Fibroblast of skin of back (primary cell): Measurements from ENCODE around the gene ZBTB26. TPM values are rescaled to one million over a fixed set of nuclear protein-coding genes. Genes with fewer than 3 reads are reported as not detected.

ENCODE experiments used
- DNase-seq: peaks from one replicate; pipeline ENCODE4 v3.0.0-alpha.2; 2013
- polyA plus RNA-seq, 2 experiments: library from polyadenylated mRNA; unstranded; fragments of 120-200 nt; gene quantifications; one replicate each; pipeline ENCODE4 v1.2.1, GENCODE V29; 2013; ENCODE audit not compliant: insufficient read length in 2 of 2

The ZBTB26 gene, protein sequence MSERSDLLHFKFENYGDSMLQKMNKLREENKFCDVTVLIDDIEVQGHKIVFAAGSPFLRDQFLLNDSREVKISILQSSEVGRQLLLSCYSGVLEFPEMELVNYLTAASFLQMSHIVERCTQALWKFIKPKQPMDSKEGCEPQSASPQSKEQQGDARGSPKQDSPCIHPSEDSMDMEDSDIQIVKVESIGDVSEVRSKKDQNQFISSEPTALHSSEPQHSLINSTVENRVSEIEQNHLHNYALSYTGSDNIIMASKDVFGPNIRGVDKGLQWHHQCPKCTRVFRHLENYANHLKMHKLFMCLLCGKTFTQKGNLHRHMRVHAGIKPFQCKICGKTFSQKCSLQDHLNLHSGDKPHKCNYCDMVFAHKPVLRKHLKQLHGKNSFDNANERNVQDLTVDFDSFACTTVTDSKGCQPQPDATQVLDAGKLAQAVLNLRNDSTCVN
- 4.5 TPM for polyA plus RNA-seq (2013, experiment 1 of 2; ENCODE audit: insufficient read length)
- 5.4 TPM for polyA plus RNA-seq (2013, experiment 2 of 2; ENCODE audit: insufficient read length)

DNA sequence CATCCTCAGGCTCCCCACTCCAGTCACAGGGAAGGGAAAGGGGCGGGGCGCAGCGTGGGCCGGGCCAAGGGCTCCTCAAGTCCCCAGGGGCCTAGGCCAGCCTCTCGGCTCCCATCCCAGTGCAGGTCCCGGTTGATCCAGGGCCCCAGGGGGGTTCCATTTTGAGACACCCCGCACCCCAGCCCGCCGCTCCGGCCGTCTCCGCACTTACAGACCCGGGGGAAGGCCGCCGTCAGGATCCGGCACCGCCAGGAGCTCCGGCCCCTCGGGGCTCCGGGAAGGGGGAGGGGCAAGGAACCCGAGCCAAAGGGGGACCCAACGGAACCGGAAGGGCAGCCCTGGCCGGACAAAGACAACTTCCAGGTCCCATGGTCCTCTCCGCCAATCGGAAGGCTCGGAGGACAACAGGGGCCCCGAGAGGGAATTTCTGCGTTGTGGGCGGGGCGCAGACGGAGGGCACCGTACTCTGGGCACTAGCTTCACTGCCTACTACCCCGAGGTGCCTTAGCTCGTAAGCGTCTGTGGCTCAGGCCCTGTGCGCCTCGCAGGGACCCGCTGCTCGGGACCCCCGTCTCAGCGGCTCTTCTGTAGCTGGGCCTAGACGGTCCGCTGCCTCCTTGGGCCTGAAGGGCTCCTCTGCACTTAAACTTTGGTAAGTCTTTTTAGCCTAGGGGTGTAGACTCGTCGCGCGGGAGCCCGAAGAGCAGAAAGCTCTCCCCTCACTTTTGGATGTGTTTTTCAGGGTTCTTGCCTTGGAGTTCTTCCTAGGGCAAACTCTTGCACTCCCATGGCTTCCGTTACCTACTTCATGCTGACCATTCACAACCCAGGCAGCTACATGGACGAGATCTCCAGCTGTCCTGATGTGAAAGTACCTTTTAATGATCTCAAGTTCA lies at the start of gene ZBTB26:
Gene ZBTB26, minus strand, starts transcription at position 287 of the 896 bp plus-strand sequence. CDS start 11,578 bp downstream, outside the sequence.
- DNase-seq: peak; percentile 96

DNA sequence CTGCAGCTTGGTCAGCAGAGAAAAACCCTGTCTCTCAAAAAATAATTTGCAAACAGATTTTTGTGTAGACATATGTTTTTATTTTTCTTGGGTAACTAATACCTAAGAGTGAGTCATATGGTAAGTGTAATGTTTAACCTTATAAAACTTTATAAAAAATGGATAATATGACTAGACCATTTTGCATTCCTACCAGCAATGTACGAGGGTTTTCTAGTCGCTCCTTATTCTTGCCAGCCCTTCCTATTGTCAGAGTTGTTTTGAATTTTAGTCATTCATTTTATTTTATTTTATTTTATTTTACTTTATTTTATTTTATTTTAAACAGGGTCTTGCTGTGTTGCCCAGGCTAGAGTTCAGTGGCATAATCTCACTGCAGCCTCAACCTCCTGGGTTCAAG lies 47.3 kb upstream of the ZBTB26 start:
- DNase-seq: no peak

DNA sequence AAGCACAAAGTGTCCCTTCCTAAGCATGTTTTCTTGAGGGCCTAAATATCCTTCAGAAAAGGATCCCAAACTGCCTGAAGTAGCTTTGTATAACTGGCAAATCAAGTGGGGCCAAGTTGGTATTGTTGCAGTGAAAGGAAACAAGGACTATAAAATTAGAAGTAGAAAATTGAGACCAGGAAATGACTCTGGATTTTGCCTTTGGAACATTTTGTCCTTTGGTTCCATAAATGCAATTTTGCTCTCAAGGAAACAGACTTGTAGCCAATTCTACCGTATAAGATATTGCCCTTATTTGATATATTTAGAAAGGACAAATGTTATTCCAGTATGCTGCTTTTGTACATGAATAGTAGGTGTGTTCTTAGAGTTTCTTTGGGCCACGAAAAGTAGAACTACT lies 43.9 kb upstream of the ZBTB26 start:
- DNase-seq: no peak

DNA sequence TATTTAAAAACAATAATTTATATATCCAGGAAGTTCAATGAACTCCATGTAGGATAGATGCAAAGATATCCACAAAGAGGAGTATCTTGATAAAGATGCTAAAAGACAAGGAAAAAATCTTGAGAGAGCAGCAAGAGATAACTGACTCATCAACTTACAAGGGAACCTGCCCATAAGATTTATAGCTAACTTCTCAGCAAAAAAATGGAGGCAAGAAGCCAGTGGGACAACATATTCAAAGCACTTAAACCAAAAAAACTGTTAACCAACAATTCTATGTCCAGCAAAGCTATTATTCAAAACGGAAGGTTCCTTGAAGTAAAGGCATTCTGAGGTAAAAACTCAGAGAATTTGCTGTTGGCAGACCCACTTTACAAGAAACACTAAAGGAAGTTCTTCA lies 29.8 kb upstream of the ZBTB26 start:
- no peak for DNase-seq

DNA sequence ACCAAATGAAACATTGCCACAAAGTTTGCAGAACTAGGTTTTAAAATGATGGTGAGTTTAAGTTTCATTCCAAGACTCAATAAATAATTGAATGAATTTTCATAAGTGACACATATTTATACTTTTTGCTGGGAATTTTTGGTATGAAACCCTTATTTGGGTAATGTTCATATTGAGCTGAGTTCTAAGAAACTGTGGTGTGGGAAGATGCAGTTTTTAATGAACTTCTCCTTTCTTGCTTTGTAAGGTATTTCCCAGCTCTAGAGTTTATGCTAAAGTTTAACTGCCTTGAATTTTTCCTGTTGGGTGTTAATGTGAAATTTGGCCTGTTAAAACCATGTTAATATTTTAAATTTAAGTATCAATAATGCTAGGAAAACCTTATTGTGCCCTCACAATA lies 24.6 kb upstream of the ZBTB26 start:
- DNase-seq: no peak

DNA sequence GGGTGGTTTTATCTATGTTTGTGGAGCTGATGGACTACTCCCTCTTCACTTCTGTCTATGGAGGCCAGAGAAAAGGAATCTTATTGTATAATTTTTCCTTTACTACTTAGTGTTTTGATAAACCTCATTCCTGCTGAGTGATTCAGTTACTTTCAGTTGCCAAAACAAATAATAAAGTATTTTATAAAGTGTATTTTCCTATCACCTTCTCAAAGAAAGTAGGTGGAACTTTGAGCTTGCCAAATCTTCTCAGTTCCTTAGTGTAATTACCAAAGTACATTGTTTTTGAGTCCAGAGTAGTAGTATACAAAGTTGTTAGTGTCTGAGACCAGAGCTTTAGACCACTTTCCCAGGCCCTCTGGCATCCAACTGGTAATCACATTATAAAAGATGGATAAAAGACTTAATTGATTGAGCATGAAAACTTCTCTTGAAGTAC lies 23.0 kb upstream of the ZBTB26 start:
- DNase-seq: peak; percentile 55

DNA sequence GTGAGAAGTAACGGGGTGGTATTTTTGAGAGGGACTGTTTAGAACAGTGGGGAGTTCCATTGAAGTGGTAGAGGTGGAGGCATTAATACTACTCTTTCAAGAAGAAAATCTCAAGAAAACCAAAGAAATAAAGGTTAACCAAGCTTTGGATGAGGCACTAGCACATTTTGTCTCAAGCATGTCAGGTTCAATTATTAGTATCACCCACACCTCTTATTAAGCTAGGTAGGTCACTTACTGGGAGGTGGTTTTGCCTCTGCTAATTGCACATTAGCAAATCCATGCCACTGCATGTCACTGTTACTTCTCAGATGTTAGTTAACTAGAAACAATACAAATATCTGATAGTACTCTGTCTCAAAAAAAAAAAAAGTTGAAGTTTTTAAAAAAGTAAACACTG lies 19.7 kb upstream of the ZBTB26 start:
- no peak for DNase-seq

DNA sequence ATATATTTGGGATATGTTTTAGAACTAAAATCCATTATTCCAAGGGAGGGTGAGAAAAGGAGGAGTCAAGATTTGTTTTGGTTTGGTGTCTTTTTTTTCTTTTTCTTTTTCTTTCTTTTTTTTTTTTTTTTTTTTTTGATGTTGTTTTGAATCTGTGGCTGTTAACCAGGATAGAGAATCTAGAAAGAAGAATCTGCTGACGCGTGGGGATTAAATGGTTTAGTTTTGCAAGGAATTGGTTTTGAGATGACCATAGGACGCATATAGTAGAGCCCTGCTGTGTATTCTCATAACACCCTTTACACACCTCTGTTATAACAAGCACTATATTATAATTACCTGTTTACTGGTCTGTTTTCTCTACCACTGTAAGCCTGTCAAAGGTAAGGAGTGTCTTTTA lies 19.0 kb upstream of the ZBTB26 start:
- no peak for DNase-seq

DNA sequence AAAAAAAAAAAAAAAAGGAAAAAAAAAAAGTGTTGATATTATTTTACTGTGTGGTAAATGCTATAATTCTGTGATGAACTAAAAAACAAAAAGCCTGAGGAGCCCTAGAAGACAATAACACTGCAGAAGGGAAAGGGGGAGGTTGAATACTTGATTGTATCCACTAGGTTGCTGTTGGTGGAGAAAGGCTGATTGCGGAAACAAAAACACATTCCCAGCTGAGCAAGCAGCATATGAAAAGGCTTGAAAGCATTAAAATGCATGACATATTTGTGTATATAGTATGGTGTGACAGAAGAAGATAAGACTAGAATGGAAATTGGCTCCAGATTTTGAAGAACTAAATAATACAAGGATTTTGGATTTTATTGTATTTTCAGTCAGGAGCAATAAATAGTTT lies 18.4 kb upstream of the ZBTB26 start:
- DNase-seq: peak; percentile 36

DNA sequence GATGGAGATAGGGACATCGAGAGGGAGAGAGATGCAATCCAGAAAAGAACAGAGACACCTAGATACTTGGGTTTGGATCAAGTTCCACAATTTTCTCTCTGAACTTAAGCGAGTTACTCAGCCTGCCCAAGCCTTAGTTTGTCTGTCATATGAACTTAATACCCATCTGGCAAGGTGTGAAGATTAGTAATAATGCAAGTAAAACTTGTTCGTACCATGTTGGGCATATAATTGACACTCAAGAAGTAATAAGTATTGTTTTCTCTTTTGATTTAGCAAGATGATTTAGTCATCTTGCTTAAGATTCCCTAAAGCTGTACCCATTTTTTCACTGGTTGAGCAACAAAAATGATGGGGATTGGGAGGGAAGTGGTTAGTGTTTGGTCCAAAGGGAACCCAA lies 17.0 kb upstream of the ZBTB26 start:
- no peak for DNase-seq

DNA sequence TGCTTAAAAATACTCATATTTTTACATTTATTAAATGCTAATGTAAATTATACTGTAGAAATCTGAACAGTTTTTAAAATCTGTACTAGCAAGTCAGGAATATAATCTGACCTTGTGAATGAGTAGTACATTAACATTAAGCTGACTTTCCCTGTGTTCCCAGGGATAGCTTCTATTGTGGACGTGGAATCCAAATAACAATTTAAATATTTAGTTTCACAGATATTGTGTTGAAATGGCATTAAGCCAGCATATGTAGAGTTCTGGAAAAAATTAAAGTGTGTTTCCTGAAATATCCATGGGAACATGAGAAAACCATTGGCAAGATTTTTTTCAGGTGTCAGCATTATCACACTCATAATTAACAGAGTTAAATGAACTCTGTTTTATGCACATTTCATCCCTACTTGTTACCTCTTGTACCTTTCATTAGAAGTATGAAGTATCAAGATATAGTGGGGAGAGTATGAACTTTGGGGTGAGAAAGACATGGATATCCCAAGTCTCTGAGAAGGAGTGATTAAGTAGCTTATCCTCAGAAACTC lies 15.2 kb upstream of the ZBTB26 start:
- no peak for DNase-seq

DNA sequence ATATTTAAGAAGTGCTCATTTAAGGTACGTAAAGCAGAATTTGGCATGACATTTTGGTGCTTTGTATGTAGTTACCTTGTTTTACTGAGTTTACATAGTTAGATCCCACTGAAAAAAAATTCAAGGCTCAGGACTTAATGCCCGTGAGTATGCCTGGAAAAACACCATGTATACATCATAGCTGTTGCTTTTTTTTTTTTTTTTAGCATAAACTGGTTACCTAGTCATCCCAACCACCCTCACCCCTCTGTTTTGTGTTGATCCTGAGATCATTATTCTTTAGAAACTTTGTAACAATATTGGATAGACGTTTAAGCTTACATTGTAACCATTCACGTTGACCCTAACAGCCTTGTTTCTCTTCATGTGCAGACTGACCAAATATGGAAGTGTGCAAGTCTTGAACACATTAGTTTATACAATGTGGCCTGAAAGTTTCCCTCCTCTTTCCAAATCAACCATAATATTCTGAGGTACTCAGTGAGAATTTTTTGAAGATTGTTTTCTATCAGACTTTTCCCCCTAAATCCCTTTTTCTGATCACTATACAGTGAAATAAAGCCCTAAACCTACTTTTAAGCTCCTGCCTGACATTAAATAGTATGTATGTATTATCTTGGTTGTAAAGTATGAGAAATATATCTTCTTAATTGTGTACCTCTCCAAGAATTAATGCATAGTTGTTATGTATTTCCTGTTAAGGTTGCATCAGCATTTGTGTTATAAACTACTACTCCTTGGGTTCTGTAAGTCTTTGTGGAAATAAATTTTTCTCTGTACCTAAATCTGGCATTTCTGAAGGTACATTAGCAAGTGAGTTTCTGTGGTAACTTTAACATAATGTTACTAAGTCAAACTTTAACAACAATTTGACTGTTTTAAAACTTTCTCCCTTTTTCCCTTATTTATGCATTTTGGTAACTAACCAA lies 13.9 kb upstream of the ZBTB26 start:
- peak; percentile 25 for DNase-seq

DNA sequence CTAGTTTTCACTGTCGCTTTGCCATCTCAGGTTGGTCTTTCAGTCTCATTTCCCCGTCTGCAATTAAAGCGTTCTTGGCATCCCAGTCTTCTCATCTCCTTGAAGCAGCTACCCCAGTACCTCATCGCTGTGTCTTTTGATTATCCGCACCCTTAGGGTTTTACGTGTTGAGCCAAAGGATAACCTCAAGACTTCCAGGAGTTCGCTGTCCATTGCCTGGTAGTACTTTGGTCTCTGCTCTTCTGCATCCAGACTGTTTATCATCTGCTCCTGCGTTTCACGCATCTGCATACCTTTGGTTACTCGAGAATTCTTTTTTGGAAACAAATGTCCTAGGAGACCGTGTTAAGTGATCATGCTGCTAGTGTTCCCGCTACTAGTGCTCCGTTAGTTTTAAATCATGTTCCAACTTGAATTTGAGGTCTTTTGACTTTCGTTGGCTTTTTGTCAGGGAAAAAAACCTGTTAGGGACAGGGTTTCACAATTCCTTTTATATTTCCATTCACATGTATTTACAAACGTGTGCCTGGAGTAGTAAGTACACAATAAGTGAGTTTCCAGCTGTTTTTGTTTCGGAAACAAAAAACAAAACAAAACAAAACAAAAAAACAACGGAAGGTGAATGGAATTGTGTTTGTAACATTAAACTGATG lies 10.4 kb upstream of the ZBTB26 start:
- DNase-seq: peak; percentile 48

DNA sequence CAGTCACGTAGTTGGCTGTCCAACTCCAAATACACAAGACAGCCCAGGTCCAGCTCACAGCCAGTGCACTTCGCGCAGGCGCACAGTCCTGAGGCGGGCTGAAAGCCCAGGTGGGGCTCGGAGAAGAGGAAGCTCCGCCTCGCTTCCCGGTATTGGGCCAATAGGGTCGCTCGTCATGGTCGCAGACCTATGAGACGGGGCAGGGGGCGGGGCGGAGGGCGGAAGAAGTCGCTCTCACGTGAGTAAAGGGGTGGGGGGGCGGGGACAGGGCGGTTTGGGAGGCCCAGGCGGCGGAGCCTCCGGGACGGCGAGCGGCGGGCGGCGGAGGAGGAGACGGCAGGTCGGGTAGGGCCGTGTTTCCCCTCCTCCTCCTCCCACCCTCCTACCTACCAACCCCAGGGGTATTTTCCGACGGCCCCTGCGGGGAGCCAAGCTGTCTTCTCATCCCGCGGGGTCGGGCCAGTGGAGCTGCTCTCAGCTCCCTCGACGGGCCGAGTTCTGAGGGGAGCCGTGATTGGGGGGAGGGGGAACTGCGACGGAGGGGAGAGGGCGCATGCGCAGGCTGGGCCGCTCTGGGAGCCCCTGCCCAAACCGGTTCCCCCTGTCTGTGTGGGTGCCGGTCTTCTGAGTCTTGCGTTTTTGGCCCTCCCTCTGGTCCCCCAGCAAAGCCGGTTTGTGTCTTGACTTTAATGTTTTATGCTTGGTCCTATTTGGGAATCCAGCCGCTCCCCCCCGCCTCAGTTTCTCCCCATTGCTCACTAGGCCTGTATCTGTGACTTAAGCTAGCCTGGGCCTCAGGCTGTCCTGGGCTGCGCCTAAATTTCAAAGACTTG lies 9.7 kb upstream of the ZBTB26 start, which contains the start of gene RABGAP1:
Gene RABGAP1, plus strand, starts transcription at position 272 of the 833 bp plus-strand sequence. CDS start 16,040 bp downstream, outside the sequence.
- peak; percentile 98 for DNase-seq

DNA sequence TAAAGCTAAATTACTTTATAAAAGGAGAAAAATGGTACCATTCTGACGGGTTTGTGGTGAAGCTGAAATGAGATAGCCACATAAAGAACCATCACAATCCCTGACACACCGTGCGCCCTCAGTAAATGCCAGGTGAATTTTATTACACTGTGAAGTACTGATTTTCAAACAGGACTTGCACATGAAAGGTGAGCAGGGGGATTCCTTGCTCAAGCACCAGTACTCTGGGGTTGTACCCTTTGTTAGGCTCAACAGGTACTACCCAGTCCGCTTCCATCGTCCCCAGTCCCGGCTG lies 9.1 kb upstream of the ZBTB26 start:
- no peak for DNase-seq

DNA sequence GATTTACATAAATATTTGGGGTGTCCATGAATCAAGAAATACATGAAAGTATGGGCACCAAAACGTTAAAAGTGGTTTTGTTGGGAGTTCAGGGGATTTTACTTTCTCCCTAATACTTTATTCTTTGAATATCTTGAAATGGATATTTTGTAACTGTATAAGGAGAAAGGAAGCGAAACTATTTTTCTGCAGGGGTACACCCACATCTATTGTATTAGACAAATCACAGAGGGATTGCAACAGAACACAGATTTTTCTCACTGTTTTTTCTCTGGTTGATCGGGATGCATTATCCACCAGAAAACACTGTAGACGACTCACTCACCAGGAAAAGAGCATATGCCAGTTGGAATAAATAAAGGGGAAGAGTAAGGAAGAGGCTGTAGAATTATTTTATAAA lies 8.3 kb upstream of the ZBTB26 start:
- no peak for DNase-seq

DNA sequence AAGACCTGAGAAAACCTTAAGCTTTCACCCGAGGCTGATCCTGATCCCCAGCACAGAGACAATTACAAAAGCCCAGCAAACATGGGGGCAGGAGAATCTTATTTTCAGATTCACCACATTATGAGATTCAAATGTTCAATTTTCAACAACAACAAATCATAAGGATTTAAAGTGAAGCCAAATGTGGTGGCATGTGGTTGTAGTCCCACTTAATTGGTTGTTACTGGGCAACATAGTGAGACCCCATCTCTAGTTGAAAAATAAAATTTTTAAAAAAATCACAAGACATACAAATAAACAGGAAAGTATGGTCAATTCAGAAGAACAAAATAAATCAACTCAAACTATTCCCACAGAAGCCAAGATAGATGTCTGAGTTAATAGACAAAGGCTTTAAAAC lies 5.6 kb upstream of the ZBTB26 start:
- no peak for DNase-seq

DNA sequence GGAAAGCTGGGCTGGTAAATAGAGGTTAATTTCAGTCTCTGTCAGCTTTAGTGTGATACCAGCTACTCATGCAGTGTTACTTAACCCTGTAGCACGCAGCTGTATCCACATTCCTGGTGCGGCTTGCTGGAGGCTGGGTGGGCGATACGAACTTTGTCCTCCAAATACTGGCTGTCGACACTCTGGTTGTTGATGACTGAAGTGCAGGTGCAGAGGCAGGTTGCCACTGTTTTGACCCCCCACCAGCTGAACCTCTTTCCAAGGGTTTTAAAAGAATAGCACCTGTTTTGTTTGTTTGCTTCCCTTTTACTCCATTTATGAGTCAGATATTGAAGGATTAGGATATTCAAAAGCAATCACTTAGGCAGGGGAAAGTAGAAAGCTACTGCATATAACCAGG lies 5.2 kb upstream of the ZBTB26 start:
- no peak for DNase-seq

DNA sequence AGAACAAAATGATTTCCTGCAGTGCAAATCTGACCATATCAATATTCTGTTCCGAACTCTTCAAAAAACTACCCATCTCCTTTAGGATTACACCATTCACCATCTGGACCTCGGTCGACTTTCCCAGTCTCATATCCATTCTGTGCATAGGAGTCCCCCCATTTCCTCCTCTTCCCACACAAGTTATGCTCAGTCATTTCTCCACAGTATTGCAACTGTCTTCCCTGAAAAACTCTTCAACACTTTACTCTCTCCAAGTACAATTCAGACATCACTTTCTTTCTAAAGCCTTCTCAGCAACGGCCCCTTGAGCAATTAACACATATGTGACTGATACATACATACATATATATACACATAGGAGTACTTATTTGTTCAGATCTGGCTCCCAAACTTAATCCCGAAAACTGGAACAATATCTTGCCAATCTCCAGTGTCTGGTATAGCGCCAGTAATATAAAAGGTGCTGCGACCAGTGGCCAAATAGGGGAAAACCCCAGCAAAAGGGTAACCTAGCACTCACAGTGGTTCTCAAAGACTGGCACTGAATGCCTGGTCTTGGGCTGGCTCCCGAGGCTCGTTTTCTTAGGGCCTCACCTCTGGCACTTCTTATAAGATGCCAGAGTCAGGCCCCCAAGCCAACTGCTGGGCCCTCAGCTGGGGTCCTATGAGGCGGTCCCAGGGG lies 629 bp downstream of the ZBTB26 start:
- no peak for DNase-seq

DNA sequence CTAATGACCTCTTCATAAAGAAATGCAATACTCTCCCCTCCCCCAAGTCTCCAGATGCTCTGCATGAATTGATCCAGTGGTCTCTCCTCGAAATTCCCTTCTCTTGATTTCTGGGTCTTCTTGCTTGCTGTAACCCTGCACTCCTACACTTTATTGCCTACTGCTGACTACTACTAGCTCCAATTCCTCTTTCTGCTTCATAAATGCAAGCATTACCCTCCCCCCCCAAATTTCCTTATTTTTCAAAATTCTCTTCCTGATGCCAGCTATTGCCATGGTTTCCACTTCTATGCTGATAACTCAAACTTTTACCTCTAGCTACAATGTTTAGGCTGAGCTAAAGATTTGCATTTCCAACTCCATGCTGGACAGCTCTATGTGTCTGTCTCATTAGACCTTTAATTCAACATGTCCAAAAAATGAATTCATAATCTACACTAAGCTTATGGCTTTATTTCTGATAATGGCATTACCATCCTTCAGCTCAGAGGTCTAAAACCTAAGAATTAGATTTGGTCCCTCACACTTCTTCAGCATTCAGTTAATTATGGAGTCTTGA lies 1.4 kb downstream of the ZBTB26 start:
- no peak for DNase-seq
